Upper lobe of left lung (tissue), 6 donors: Measurements from ENCODE around the gene VWA8. TPM values are rescaled to one million over a fixed set of nuclear protein-coding genes. Genes with fewer than 3 reads are reported as not detected.

Experiments used
- ATAC-seq, 2 donors: fragments of 200-7000 bp; cut with Tn5 transposase; one replicate each; pipeline ENCODE4 v1.9.1; 2022; ENCODE audit warnings: mild to moderate bottlenecking in 2 of 2, moderate library complexity in 2 of 2; ENCODE audit not compliant: low FRiP score in 2 of 2
- DNase-seq, 2 donors: peaks; one replicate each; pipeline ENCODE4 v3.0.0-alpha.2; 2019 to 2020
- H3K27ac ChIP-seq, 4 donors: fragments of 200-600 bp; sonication (generic); one replicate each; pipeline ENCODE4 v1.5.1; 2016 to 2019
- H3K27me3 ChIP-seq, 4 donors: fragments of 200-600 bp; sonication (generic); one replicate each; pipeline ENCODE4 v1.5.1; 2017 to 2019
- H3K36me3 ChIP-seq, 4 donors: fragments of 200-600 bp; sonication (generic); one replicate each; pipeline ENCODE4 v1.5.1; 2016 to 2019
- H3K4me1 ChIP-seq, 4 donors: fragments of 200-600 bp; sonication (generic); one replicate each; pipeline ENCODE4 v1.5.1; 2018 to 2019
- H3K4me3 ChIP-seq, 4 donors: fragments of 200-600 bp; sonication (generic); one replicate each; pipeline ENCODE4 v1.5.1; 2017 to 2019; ENCODE audit warnings: mild to moderate bottlenecking in 2 of 4, moderate library complexity in 1 of 4
- H3K9me3 ChIP-seq, 4 donors: fragments of 200-600 bp; sonication (generic); one replicate each; pipeline ENCODE4 v1.5.1; 2018 to 2019
- EP300 ChIP-seq, 4 donors: sonication (generic); formaldehyde crosslinking; IDR thresholded peaks; one replicate each; pipeline ENCODE4 v1.5.1; 2017; ENCODE audit warnings: antibody characterized with exemption in 4 of 4, control low read depth in 2 of 4
- POLR2A ChIP-seq, 4 donors: fragments of 450-650 bp; IDR thresholded peaks; one replicate each; pipeline ENCODE4 v1.5.1; 2016 to 2017; ENCODE audit warnings: antibody characterized with exemption in 4 of 4, mild to moderate bottlenecking in 2 of 4
- POLR2AphosphoS5 ChIP-seq, 2 donors: sonication (generic); formaldehyde crosslinking; IDR thresholded peaks; one replicate each; pipeline ENCODE4 v1.5.1; 2017; ENCODE audit warnings: antibody characterized with exemption in 2 of 2
- WGBS, 2 donors: methylation state at CpG; one replicate each; pipeline ENCODE4 v1.1.5; 2017 to 2018; 5-methylcytosine and 5-hydroxymethylcytosine counted together
- total RNA-seq, 6 donors: library from RNA; depleted of rRNA in 4 of 6; stranded (reverse); fragments of >200 nt in 4 of 6; gene quantifications; one replicate each; pipeline versions ENCODE4 v1.1.0 to v1.2.1, GENCODE V29; 2016 to 2021
- TF ChIP-seq, protein P1 (sequence below), 6 experiments: fragments of 450-650 bp in 4 of 6; fragments of 200-600 bp in 2 of 6; sonication (generic) in 2 of 6; IDR thresholded peaks; one replicate each; pipeline ENCODE4 v1.5.1; 2016 to 2019; ENCODE audit warnings: antibody characterized with exemption in 6 of 6
- donor health status: DM: no; HTN: no; CAD: no; lungs with moderate emphysema.
- donor health status: DM: no; HTN: yes; CAD: no; lungs with severe emphysema.

The VWA8 gene
- total RNA-seq, 6 donors from 2014 or later = 15.0 to 39.8 (median 16.9) TPM

DNA sequence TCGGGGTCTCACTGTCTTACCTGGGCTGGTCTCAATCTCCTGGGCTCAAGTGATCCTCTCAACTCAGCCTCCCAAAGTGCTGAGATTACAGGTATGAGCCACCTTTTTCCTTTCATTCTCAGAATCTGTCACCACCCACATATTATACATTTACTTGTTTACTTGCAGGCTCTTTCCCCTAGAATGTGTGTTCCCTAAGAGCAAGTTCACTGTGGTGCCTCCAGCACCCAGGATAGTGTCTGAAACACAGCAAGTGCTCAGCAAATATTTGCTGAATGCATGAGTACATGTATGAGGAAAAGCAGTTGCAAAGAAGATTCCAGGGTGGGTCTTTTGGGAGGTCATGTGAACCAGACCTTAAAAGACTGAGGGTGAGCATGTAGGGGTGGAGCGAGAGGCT lies 406.7 kb downstream of the VWA8 start:
- TF ChIP-seq EP300 (IDR thresholded peaks at IDR 0.05) (no peak), POLR2AphosphoS5 (IDR thresholded peaks at IDR 0.05) (no peak), POLR2A (IDR thresholded peaks at IDR 0.05) (no peak)
- TF ChIP-seq, protein P1, sequence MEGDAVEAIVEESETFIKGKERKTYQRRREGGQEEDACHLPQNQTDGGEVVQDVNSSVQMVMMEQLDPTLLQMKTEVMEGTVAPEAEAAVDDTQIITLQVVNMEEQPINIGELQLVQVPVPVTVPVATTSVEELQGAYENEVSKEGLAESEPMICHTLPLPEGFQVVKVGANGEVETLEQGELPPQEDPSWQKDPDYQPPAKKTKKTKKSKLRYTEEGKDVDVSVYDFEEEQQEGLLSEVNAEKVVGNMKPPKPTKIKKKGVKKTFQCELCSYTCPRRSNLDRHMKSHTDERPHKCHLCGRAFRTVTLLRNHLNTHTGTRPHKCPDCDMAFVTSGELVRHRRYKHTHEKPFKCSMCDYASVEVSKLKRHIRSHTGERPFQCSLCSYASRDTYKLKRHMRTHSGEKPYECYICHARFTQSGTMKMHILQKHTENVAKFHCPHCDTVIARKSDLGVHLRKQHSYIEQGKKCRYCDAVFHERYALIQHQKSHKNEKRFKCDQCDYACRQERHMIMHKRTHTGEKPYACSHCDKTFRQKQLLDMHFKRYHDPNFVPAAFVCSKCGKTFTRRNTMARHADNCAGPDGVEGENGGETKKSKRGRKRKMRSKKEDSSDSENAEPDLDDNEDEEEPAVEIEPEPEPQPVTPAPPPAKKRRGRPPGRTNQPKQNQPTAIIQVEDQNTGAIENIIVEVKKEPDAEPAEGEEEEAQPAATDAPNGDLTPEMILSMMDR (IDR thresholded peaks at IDR 0.05) = no peak
- ATAC-seq = no peak
- Histone ChIP-seq H3K27me3 (no peaks in the 10 kb centered on the region), H3K4me1 (peaks cover 0 to 7% (median 2%) of the 10 kb centered on the region in 4 donors), H3K27ac (no peak overlapping the region), H3K36me3 (no peaks in the 10 kb centered on the region), H3K9me3 (no peaks in the 10 kb centered on the region), H3K4me3 (no peak overlapping the region)
- WGBS, 2 donors = 94 to 96% methylated on average over 2 of the region's 2 CpGs
- no peak for DNase-seq

DNA sequence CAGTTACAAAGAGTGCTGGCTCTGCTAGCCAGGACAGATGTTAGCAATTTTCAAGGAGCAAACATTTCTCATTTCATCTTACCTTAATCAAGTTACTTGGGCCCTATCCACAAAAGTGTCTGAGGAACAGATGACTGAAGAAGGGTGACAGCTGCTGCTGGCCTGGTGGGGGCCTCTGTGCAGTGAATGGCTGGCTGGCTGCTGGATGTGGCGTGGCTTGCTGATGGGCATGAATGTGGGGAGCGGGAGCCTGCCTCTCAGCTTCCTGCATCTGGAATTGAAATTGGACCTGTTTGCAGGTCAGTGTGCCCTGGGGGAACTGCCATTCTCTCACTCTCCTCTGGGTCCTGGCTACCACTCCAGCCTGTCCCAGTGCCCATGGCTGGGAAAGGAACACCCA lies 408.9 kb downstream of the VWA8 start:
- Histone ChIP-seq H3K36me3 (no peaks in the 10 kb centered on the region), H3K27ac (no peak overlapping the region), H3K4me3 (no peak overlapping the region), H3K9me3 (no peaks in the 10 kb centered on the region), H3K27me3 (no peaks in the 10 kb centered on the region), H3K4me1 (peaks cover 0 to 17% (median 11%) of the 10 kb centered on the region in 4 donors)
- no peak for DNase-seq
- TF ChIP-seq, protein P1 (IDR thresholded peaks at IDR 0.05) = no peak
- no peak for TF ChIP-seq EP300 (IDR thresholded peaks at IDR 0.05)
- TF ChIP-seq POLR2A (IDR thresholded peaks at IDR 0.05) = no peak
- no peak for TF ChIP-seq POLR2AphosphoS5 (IDR thresholded peaks at IDR 0.05)
- 88% methylated on average over 2 of the region's 2 CpGs; no CpG with 5 or more reads in 1 of the 2 donors for WGBS, 2 donors
- ATAC-seq = no peak

DNA sequence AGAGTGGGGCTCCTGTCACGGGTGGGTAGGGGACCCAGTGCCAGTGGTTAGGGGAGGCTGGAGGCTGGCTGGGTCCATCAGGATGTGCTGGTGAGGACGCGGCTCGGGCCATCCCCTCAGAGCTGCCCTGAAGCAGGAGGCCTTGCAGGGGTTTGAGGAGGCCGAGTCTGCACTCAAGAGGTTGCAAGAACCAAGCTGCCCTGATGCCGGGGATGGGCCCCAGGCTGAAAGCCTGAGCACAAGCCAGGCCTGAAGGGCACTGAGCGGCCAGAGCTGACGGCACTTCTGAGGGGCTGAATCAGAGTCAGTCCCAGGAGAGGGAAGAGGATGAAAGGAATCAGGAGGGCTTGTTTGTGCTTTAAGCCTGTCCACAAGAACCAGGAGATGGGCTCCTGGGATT lies 410.6 kb downstream of the VWA8 start:
- 88 to 98% methylated on average over 8 of the region's 8 CpGs for WGBS, 2 donors
- no peak for ATAC-seq
- Histone ChIP-seq H3K9me3 (no peaks in the 10 kb centered on the region), H3K4me3 (no peak overlapping the region), H3K27me3 (no peaks in the 10 kb centered on the region), H3K27ac (no peak overlapping the region), H3K36me3 (no peaks in the 10 kb centered on the region), H3K4me1 (peaks cover 0 to 21% (median 12%) of the 10 kb centered on the region in 4 donors)
- peak in 1 of 2 donors; percentile 47 for DNase-seq
- TF ChIP-seq POLR2A (IDR thresholded peaks at IDR 0.05) (no peak), EP300 (IDR thresholded peaks at IDR 0.05) (no peak), POLR2AphosphoS5 (IDR thresholded peaks at IDR 0.05) (no peak)
- TF ChIP-seq, protein P1 (IDR thresholded peaks at IDR 0.05) = no peak

DNA sequence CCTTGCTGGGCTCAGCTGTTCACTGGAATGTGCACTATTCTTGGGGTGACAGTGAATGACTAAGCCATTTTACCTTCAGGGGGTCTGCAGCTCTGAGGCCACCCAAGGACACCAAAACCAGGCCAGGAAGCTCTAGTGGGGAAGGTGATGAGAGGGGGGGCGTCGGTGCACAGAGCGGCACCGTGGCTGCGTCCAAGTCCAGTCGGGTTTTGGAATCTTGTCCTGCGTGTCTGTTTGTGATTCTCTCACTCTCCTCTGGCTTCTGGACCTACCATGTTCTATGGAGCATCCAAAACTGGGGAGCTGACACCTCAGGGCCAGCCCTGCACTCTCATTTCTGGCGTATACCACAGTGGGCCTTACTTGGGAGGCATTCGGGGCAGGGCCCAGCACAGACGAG lies 411.4 kb downstream of the VWA8 start:
- TF ChIP-seq EP300 (IDR thresholded peaks at IDR 0.05) = no peak
- TF ChIP-seq POLR2A (IDR thresholded peaks at IDR 0.05) = no peak
- no peak for TF ChIP-seq POLR2AphosphoS5 (IDR thresholded peaks at IDR 0.05)
- Histone ChIP-seq H3K27me3 (no peaks in the 10 kb centered on the region), H3K27ac (no peak overlapping the region), H3K4me1 (peaks cover 0 to 21% (median 11%) of the 10 kb centered on the region in 4 donors), H3K36me3 (no peaks in the 10 kb centered on the region), H3K9me3 (no peaks in the 10 kb centered on the region), H3K4me3 (no peak overlapping the region)
- WGBS, 2 donors = 88 to 100% methylated on average over 3 to 10 of the region's 10 CpGs
- ATAC-seq (no peak), DNase-seq (no peak)

DNA sequence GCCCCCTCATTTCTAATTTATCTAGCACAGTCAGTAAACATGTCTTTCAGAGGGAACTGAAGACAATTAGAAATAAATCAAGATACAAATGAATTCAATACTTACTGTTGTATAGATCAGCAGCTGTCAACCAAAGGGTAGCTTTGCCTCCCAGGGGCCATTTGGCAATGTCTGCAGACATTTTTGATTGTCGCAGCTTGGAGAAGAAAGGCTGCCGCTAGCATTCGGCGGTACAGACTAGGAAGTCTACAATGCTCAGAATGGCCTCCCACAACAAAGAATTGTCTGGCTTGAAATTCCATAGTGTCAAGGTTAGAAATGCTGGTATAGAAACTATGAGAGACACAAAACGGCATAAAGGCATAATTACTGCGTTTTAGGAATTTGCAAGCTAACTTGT lies 412.0 kb downstream of the VWA8 start:
- no peaks in the 10 kb centered on the region for H3K9me3 ChIP-seq
- ATAC-seq (no peak), DNase-seq (no peak)
- H3K4me1 ChIP-seq = peaks cover 0 to 15% (median 10%) of the 10 kb centered on the region in 4 donors
- 85 to 87% methylated on average over 6 of the region's 6 CpGs for WGBS, 2 donors
- no peak overlapping the region for H3K27ac ChIP-seq
- H3K36me3 ChIP-seq = no peaks in the 10 kb centered on the region
- no peak overlapping the region for H3K4me3 ChIP-seq
- H3K27me3 ChIP-seq = no peaks in the 10 kb centered on the region
- no peak for TF ChIP-seq EP300 (IDR thresholded peaks at IDR 0.05)
- no peak for TF ChIP-seq POLR2A (IDR thresholded peaks at IDR 0.05)
- TF ChIP-seq POLR2AphosphoS5 (IDR thresholded peaks at IDR 0.05) = no peak

DNA sequence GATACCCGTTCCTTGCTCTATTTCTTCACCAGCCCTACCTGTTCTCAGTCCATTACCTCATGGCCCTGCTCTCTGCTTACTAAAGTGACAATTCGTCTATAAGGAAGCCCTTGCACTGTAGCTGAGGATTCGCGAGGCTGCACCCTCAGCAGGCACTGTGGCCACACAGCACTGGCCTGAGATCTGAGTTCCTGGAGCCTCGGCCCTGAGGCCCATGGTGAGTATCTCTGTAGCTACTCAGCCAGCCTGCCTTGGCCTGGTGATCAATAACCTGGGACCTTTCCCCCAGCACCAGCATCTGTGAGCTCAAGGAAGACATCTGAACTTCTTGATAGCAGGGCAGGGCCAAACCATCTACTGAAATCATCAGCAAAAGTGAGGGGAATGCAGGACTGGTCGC lies 412.9 kb downstream of the VWA8 start:
- no peaks in the 10 kb centered on the region for H3K36me3 ChIP-seq
- H3K4me3 ChIP-seq = no peak overlapping the region
- H3K4me1 ChIP-seq = peaks cover 0 to 14% (median 10%) of the 10 kb centered on the region in 4 donors
- TF ChIP-seq, protein P1 (IDR thresholded peaks at IDR 0.05) = no peak
- no peak for TF ChIP-seq POLR2A (IDR thresholded peaks at IDR 0.05)
- no peak for TF ChIP-seq POLR2AphosphoS5 (IDR thresholded peaks at IDR 0.05)
- no peak for TF ChIP-seq EP300 (IDR thresholded peaks at IDR 0.05)
- no peaks in the 10 kb centered on the region for H3K9me3 ChIP-seq
- H3K27me3 ChIP-seq = no peaks in the 10 kb centered on the region
- peak overlapping the region; percentile 27 to 74 (median 59) for H3K27ac ChIP-seq
- 80% methylated on average over 5 to 6 of the region's 6 CpGs for WGBS, 2 donors
- ATAC-seq (no peak), DNase-seq (no peak)
